ENCODE results near the gene ERAP2. TPM values are rescaled to one million over a fixed set of nuclear protein-coding genes. Genes with fewer than 3 reads are reported as not detected.
A peak's percentile ranks its signal among the peaks of the same experiment; 100 is the strongest.

The ERAP2 gene
- total RNA-seq, 4 donors from 2014 or later: 7.1 to 39.1 (median 33.1) TPM

- peak; percentile 13 for DNase-seq
- no peak for TF ChIP-seq EP300 (IDR thresholded peaks at IDR 0.05; ENCODE audit: low read depth)
- no peak for TF ChIP-seq CTCF (IDR thresholded peaks at IDR 0.05)
- no peak for TF ChIP-seq POLR2A (IDR thresholded peaks at IDR 0.05)
- no peak for TF ChIP-seq POLR2AphosphoS5 (IDR thresholded peaks at IDR 0.05)
- intact Hi-C loops (cut with DNase I; ENCODE audit: low total_unique reads) (no loop called here), in situ Hi-C loops (cut with MboI; ENCODE audit: low pct_ligation_motif_present in 1 of 4, low pct_unique_long_range_greater_than_20kb in 1 of 4, low sequenced_read_pairs in 3 of 4) (no loop called here)
- H3K27ac ChIP-seq: peak overlapping the region; percentile 97 to 99 (median 98)
- no peaks in the 10 kb centered on the region for H3K36me3 ChIP-seq
- WGBS, 2 donors (ENCODE audit: low coverage in 1 of 2): 10 to 17% methylated on average over 9 to 13 of the region's 13 CpGs
- no peaks in the 10 kb centered on the region for H3K9me3 ChIP-seq
- H3K4me1 ChIP-seq: peaks cover 14 to 45% (median 24%) of the 10 kb centered on the region in 4 donors
- H3K4me3 ChIP-seq: peak overlapping the region; percentile 72 to 90 (median 88)
- no peaks in the 10 kb centered on the region for H3K27me3 ChIP-seq
Measured at GRCh38 chr5:96933764-96934707, 57.7 kb downstream of the ERAP2 start.

GRCh38 chr5:96934708-96935558, 58.6 kb downstream of the ERAP2 start:
- H3K4me1 ChIP-seq: peaks cover 14 to 51% (median 25%) of the 10 kb centered on the region in 4 donors
- H3K27ac ChIP-seq: peak overlapping the region; percentile 97 to 99 (median 98)
- H3K27me3 ChIP-seq: no peaks in the 10 kb centered on the region
- H3K9me3 ChIP-seq: no peaks in the 10 kb centered on the region
- peak overlapping the region; percentile 72 to 90 (median 88) for H3K4me3 ChIP-seq
- DNase-seq: peak; percentile 95
- TF ChIP-seq POLR2A (IDR thresholded peaks at IDR 0.05) (peak; percentile 77), CTCF (IDR thresholded peaks at IDR 0.05) (peak in 2 of 5 experiments; percentile 37 to 50), POLR2AphosphoS5 (IDR thresholded peaks at IDR 0.05) (peak; percentile 70 to 77 (median 71)), EP300 (IDR thresholded peaks at IDR 0.05; ENCODE audit: low read depth) (no peak)
- intact Hi-C loops (cut with DNase I; ENCODE audit: low total_unique reads) (loop anchor here (1.0 kb wide), 1 partner anchor 273 kb away; the partner anchor contains the start of gene CAST), in situ Hi-C loops (cut with MboI; ENCODE audit: low pct_ligation_motif_present in 1 of 4, low pct_unique_long_range_greater_than_20kb in 1 of 4, low sequenced_read_pairs in 3 of 4) (no loop called here)
- WGBS, 2 donors (ENCODE audit: low coverage in 1 of 2): 0% methylated on average over 30 of the region's 80 CpGs; no CpG with 5 or more reads in 1 of the 2 donors
- no peaks in the 10 kb centered on the region for H3K36me3 ChIP-seq

- peaks cover 14 to 51% (median 25%) of the 10 kb centered on the region in 4 donors for H3K4me1 ChIP-seq
- intact Hi-C loops (cut with DNase I; ENCODE audit: low total_unique reads): loop anchor here (1.0 kb wide), 1 partner anchor 273 kb away; the partner anchor contains the start of gene CAST
- 1% methylated on average over 60 of the region's 79 CpGs; no CpG with 5 or more reads in 1 of the 2 donors for WGBS, 2 donors (ENCODE audit: low coverage in 1 of 2)
Measured at GRCh38 chr5:96935559-96936430, 59.5 kb downstream of the ERAP2 start, which contains the start of gene LNPEP. TSS of gene LNPEP (plus strand) at chr5:96936080. CDS start at chr5:96936156, 76 bp downstream.

More at GRCh38 chr5:96935559-96936430, 59.5 kb downstream of the ERAP2 start, which contains the start of gene LNPEP:
- Histone ChIP-seq H3K27me3 (no peaks in the 10 kb centered on the region), H3K36me3 (no peaks in the 10 kb centered on the region), H3K9me3 (no peaks in the 10 kb centered on the region), H3K27ac (peak within 1 kb of the TSS; percentile 97 to 99 (median 98)), H3K4me3 (peak within 1 kb of the TSS; percentile 81 to 90 (median 88))
- TF ChIP-seq EP300 (IDR thresholded peaks at IDR 0.05; ENCODE audit: low read depth) (no peak), POLR2A (IDR thresholded peaks at IDR 0.05) (peak; percentile 82), POLR2AphosphoS5 (IDR thresholded peaks at IDR 0.05) (peak; percentile 89 to 94 (median 92))
- DNase-seq: peak; percentile 98
- in situ Hi-C loops (cut with MboI; ENCODE audit: low pct_ligation_motif_present in 1 of 4, low pct_unique_long_range_greater_than_20kb in 1 of 4, low sequenced_read_pairs in 3 of 4): no loop called here

All from transverse colon (tissue), 4 donors.